H1 (cell line): ENCODE measurements around the gene EPB41L2. TPM values are rescaled to one million over a fixed set of nuclear protein-coding genes. Genes with fewer than 3 reads are reported as not detected.

ENCODE experiments used
- CHD7 ChIP-seq: fragments of 300-600 bp; sonication (generic); IDR thresholded peaks from 2 replicates; pipeline ENCODE4 v1.7.1; 2012; ENCODE audit warnings: low read length, moderate library complexity, mild to moderate bottlenecking, inconsistent platforms; ENCODE audit not compliant: insufficient replicate concordance
- polyA plus RNA-seq, 7 experiments: library from polyadenylated mRNA; depleted of rRNA in 3 of 7; stranded (reverse) in 5 of 7; unstranded in 2 of 7; fragments of >200 nt in 5 of 7; fragments of 200-250 nt in 2 of 7; gene quantifications; 1 replicate in 5 of 7; 2 replicates in 1 of 7; 4 replicates in 1 of 7; pipeline versions ENCODE4 v1.2.1 to v1.2.3, GENCODE V29; 2011 to 2013; ENCODE audit warnings: missing spikeins in 2 of 7, mixed read lengths in 2 of 7
- total RNA-seq: library from RNA; stranded (reverse); fragmentation: NEBNext Ultra II Directional; extraction: Animal tissue kit (Norgen Biotek cat#: 25700); gene quantifications from 2 replicates; pipeline ENCODE4 v1.2.1, GENCODE V29; 2021

The EPB41L2 gene
- total and polyA plus RNA-seq, 2 of the 8 experiments (the other 6 are each of a cell fraction or from before 2014, with no cell fraction given): 22.5 to 123 TPM

DNA sequence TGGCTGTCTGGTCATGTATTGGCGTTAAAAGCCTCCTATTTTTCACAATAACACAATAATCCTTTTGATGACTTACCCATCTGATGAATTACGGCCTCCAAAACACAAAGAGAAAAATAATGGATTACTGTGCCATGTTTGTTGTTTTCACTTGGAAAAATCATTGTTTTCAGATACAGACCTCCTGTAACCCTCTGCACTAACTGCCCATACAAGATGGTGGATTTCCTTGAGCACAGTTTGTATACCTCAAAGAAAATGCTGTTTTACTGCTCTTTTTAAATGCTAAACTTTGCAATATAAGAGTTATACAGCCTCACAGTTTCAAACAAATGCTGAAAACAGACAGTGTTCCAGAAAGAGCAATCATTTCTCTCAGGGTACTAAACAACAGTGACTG lies 174.8 kb downstream of the EPB41L2 start (continued):
- no peak for TF ChIP-seq CHD7
